ENCODE data around the gene PTPN4.

Gene PTPN4

DNA sequence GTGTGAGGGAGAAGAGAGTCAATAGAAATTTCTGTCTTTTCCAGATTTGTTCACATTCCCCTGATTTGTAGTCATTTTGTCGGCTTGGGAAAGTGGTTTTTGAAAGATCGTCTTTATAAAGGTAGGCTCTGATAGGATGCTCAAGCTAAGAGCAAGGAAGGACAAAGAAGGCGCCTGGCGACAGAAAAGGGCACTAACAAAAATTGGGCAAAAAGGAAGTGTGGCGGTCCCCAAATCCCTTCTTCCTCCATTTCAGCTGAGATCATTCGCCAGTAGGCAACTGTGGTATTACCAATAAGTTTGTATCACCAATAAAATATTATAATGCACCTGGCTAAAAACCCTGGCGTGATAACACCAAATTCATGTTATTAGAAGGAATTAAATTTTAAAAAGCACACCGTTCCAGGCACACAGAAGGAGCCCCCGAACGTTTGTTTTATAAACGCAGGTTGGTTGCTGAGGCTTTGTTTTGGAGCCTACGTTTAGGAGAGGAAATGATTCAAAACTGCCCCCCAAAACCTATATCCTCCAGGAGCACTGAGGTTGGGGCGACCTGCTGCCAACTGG, 756 bp upstream of the PTPN4 start:
- peak overlapping the region; percentile 87 for H3K27ac ChIP-seq
- DNase-seq (ENCODE audit: low read depth, low spot score): no peak

DNA sequence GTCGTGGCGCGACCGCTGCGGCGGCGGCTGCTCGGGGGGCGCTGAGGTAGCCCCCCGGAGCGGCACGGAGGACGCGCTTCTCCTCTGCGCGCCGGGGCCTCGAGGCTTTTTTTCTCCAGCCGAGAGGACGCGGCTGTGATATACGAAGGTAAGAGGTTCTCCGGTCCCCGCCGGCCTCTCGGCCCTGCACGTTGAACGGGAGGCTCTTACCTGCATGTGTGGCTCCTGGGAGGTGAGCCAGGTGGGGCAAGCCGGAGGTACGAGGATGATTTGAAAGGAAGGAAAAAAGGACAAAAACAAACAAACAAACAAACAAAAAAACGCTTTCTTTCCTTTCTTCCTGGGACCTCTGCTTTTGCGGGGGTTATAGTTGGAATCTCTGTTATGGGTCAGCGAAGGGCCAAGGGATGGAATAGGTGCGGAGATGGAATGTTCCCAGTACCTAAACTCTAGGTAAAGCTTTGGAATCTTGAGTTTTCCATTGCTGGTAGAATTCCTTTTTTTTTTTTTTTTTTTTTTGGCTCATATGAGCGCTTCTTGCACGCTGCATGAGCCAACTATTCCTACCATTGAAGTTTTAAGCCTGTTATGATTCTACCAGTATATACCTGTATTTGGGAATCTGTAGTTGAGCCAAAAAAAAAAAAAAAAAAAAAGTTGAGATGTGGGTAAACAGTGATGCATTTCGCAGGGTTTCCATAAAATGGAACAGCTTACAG, 674 bp downstream of the PTPN4 start:
- H3K27ac ChIP-seq: peak overlapping the region; percentile 87
- no peak for DNase-seq (ENCODE audit: low read depth, low spot score)

DNA sequence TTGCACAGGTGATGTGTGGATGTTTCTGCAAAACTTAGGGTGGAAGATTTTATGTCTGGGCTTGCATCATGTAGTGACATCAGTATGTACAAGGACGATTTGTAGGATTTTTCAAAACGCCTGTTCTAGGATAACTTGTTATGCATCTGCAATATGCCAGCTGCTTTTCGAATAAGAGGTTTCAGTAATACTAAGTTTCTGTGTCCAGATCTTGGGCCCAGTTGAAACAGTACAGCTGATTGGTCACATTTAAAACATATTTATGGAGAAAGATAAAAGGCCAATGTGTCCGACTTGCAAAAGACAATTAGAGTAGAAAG, 1.2 kb downstream of the PTPN4 start:
- peak overlapping the region; percentile 87 for H3K27ac ChIP-seq
- no peak for DNase-seq (ENCODE audit: low read depth, low spot score)

DNA sequence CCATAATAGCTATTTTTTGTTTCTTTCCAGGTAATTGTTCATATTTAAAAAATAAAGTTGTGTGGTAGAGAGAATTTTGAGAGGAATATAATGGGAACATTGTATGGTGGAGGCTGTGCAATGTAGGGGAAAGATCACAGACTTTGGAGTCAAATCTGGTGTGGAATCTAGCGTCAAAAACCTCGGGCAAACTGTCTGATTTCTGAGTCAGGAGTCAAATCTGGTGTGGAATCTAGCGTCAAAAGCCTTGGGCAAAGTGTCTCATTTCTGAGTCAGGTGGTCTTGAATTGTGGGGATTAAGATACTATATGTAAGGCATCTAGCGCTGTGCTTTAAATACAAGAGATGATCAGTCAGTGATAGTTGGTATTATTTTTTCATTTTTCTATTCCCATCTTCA, 5.1 kb downstream of the PTPN4 start:
- DNase-seq (ENCODE audit: low read depth, low spot score): no peak
- H3K27ac ChIP-seq: no peak overlapping the region

DNA sequence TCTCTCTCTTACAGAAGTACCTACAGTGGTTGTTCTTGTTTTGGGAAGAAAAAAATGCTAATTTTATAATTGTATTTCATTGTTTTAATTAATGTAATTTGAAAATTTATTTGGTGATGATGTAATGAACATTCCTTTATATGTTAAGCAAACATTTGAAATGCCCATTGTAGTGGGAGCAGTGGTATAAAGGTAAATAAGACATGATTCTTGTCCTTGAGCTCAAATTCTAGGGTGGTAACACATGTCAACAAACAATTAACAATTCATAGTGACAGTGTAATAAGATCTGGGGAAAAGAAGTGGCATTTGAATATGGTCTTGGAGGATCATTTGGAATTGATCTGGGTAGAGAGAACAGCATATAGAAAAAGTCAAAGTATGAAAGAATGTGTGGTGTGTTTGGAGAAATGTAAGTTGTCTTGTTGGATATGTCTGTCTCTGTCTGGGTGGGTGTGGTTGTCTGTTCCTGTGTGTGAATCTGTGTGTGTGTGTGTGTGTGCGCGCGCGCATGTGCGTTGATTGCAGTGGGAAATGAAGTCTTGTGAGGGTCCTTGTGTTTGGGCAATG, 5.8 kb downstream of the PTPN4 start:
- no peak for DNase-seq (ENCODE audit: low read depth, low spot score)

DNA sequence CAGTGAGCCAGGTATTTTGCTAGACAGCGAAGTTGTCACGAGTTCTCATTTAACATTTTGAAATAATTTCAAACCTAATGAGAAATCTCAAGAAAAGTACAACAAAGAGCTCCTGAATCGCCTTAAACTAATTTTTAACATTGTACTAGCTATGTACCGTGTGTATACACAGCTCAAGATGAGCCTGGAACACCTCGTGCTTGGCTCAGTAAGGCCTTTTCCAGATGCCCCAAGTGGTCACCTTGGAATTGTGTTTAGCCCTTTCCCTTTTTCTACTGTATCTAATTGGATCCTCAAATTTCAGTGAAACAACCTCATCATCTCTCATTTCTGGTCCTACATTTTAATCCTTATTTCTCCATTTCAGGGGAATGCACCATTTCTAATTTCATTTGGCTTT, 7.2 kb downstream of the PTPN4 start:
- H3K27ac ChIP-seq: no peak overlapping the region
- DNase-seq (ENCODE audit: low read depth, low spot score): no peak

More for the DNA sequence above, 5.8 kb downstream of the PTPN4 start:
- H3K27ac ChIP-seq: no peak overlapping the region

DNA sequence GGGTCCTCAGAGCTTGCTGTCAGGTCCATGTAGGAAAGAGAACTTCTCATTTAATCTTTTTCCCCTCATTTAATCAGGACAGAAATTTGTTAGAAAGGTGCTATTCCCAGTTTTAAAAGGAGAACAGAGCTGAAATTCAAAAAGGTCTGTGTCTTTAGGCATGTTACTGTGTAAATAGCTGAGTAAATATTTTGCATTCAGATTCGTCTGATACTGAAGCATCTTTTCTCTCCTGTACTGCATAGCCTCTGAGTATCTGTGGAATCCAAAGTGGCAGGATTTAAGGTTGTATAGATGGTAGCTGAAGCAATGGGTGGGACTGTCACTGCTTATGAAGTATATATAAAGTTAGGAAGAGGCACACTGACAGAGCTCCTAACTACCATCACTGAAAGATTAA, 9.0 kb downstream of the PTPN4 start:
- no peak overlapping the region for H3K27ac ChIP-seq
- DNase-seq (ENCODE audit: low read depth, low spot score): no peak

DNA sequence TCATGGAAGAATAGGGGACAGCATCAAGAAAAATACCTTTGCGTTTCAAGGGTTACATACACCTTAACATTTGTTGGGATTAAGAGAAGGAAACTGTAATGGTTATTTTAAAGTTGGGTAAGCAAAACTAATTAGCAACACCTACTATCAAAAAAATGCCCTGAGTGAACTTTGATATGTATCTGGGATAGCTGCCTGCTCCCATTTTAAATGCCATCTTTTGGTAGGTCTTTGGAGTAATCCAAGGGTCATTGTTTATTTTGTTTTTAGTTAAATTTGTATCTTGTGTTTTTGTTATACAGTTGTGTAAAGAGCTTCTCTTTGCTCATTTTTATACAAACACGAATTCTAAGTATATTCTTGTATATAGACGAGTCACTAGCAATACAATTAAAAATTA, 9.9 kb downstream of the PTPN4 start:
- no peak for DNase-seq (ENCODE audit: low read depth, low spot score)
- no peak overlapping the region for H3K27ac ChIP-seq

DNA sequence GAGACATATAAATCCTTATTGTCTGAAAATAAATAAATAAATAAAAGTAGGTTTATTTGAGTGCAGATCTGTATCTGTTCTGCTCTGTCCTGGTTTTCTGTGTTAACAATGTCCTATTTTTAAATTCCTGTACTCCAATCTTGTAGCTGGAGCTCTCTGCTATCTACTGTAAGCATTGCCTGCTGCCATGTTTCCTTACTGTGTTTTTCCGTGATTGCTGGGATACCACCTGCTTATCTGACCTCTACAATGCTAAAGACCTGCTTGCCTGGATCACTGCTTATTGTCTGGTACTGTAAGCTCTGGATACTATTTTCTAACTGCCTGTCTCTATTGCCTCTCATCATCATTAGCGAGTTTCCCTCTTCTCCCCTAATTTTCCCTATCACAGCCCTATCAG, 11.6 kb downstream of the PTPN4 start:
- no peak overlapping the region for H3K27ac ChIP-seq
- DNase-seq (ENCODE audit: low read depth, low spot score): no peak

DNA sequence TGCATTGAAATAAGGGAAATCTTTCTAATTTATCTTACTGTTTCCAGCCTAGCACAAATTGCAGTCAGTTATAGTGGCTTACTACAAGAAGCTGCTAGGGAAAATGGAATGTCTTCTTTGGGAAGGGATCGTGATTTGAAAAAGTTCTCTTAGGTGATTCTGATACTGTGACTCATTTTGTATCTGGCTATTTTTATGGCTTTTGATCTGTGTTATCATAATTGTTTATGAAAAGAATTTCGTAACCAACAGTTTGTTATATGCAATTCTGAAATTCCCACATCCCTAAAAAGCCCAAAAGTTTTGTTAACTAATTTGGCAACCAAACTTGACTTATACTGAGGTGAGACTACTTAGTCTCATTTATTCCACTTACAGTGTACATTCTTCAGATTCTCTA, 12.4 kb downstream of the PTPN4 start:
- no peak overlapping the region for H3K27ac ChIP-seq
- no peak for DNase-seq (ENCODE audit: low read depth, low spot score)

DNA sequence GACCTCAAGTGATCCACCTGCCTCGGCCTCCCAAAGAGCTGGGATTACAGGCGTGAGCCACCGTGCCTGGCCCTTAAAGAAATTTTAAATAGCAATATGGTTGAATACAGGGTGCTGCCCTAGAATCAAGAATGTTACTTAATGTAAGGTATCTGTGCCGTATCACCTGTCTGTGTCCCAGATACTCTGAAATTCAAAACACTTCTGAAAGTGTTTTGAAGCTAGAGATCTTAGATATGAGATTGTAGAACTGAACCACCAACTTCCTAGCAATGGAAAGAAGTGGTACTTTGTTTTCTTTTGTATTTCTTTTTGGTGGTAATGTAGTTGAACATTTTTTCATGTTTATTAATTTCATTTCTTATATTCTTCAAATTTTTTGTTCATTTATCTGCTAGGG, 13.0 kb downstream of the PTPN4 start:
- DNase-seq (ENCODE audit: low read depth, low spot score): no peak
- no peak overlapping the region for H3K27ac ChIP-seq

DNA sequence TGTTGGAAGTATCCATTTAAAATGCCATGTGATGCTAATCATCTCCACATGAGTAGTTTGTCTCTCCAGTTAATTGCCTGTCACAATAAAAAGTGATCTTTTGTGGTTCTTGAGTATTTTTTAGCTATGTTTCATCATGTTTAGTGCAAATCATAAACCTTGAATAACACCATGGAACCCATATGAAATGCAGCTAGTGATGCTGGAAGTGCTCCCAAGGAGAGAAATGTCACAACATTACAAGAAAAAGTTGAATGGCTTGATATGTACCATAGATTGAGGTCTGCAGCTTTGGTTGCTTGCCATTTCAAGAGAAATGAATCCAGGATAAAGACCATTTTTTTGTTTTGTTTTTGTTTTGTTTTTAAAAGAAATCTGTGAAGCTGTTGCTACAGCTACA, 14.3 kb downstream of the PTPN4 start:
- DNase-seq (ENCODE audit: low read depth, low spot score): no peak
- no peak overlapping the region for H3K27ac ChIP-seq

DNA sequence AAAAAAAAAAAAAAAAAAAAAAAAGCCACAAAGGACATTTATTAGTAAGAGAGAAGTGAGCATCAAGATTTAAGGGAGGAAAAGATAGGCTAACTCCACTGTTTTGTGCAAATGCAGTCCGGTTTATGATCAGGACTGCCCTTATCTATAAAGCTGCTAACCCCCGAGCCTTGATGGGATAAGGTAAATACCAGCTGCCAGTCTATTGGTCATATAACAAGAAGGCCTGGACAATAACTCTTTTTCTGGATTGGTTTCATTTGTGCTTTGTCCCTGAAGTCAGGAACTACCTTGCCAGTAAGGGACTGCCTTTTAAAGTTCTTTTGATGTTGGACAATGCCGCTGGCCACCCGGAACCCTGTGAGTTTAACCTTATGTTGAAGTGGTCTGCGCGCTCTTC, 15.4 kb downstream of the PTPN4 start:
- H3K27ac ChIP-seq: no peak overlapping the region

DNA sequence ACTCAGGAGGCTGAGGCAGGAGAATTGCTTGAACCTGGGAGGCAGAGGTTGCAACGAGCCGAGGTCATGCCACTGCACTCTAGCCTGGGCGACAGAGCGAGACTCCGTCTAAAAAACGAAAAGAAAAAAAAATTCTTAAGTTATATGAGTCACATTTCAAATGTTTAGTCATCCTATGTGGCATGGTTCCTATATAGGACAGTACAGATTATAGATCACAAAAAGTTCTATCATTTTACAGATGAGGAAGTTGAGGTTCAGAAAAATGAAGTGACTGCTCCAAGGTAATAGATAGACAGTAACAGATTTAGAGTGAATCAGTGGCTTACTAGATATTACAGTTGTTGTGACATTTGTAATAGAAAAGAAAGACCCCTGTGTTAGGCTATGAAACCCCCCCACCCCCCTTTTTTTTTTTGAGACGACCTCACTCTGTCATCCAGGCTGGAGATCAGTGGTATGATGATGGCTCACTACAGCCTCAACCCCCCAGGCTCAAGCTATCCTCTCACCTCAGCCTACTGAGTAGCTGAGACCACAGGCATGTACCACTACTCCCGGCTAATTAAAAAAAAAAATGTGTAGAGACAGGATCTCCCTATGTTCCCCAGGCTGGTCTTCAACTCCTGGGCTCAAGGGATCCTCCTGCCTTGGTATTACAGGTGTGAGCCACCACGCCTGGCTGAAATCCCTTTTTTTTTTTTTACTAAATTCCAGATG, 22.7 kb downstream of the PTPN4 start:
- no peak overlapping the region for H3K27ac ChIP-seq
- DNase-seq (ENCODE audit: low read depth, low spot score): no peak

More for the DNA sequence above, 15.4 kb downstream of the PTPN4 start:
- no peak for DNase-seq (ENCODE audit: low read depth, low spot score)

DNA sequence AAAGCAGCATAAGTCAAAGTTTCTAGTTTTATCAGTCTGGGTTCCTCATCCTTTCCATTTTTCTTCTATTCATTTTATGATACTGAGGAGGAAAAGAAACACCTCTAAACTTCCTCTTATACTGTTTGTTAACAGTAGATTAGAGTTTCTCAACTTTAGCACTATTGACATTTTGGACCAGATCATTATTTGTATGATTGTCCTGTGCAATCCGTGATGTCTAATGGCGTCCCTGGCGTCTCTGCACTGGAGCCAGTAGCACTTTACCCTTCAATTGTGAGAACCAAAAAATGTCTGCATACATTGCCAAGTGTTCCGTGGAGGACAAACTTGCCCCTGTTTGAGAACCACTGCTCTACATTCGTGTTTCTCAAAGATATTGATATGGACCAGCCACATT, 25.2 kb downstream of the PTPN4 start:
- H3K27ac ChIP-seq: no peak overlapping the region
- no peak for DNase-seq (ENCODE audit: low read depth, low spot score)

DNA sequence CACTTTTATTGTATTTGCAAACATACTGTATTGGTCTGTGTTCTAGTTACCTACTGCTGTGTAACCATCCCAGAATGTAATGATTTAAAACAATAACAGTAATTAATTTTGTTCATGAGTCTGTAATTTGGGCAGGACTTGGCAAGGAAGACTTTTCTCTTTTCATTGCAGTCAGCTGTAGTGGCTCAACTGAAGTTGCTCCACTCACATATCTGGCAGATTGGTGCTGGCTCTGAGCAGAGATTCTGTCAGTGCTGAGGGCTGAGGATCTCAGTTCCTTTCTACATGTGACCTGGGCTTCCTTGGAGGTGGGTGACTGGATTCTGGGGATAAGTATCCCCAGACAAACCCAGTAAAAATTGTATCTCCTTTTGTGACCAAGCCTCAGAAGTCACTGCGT, 26.6 kb downstream of the PTPN4 start:
- DNase-seq (ENCODE audit: low read depth, low spot score): no peak

DNA sequence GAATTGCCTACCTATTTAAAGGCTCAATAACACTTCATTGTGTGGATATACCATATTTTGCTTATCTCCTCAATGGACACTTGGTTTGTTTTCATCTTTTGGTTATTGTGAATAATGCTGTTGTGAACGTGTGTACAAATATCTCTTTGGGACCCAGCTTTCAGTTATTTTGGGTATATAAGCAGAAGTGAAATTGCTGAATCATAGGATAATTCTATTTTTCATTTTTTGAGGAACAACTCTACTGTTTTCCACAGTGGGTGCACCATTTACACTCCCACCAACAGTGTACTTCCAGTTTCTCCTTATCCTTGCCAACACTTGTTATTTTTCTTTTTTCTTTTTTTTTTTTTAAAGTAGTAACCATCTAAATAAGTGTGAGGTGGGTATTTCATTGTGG, 29.0 kb downstream of the PTPN4 start:
- H3K27ac ChIP-seq: no peak overlapping the region

More for the DNA sequence above, 26.6 kb downstream of the PTPN4 start:
- no peak overlapping the region for H3K27ac ChIP-seq

DNA sequence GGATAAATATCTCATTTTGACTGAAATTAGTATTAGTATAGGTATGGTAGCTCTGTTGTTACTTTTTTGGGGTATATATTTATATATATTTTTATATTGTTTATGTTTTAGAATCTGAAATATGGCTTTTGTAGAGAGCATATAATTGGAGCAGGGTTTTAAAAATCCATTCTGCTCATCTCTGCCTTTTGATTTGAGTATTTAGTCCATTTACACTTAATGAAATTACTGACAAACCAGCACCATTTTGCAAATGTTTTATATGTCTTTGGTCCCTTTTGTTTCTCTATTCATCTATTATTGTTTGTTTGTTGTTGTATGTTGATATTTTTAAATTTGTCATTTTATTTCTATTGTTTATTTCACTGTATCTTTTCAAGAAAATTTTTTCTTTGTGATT, 30.7 kb downstream of the PTPN4 start:
- H3K27ac ChIP-seq: no peak overlapping the region
- DNase-seq (ENCODE audit: low read depth, low spot score): no peak

More for the DNA sequence above, 29.0 kb downstream of the PTPN4 start:
- DNase-seq (ENCODE audit: low read depth, low spot score): no peak

DNA sequence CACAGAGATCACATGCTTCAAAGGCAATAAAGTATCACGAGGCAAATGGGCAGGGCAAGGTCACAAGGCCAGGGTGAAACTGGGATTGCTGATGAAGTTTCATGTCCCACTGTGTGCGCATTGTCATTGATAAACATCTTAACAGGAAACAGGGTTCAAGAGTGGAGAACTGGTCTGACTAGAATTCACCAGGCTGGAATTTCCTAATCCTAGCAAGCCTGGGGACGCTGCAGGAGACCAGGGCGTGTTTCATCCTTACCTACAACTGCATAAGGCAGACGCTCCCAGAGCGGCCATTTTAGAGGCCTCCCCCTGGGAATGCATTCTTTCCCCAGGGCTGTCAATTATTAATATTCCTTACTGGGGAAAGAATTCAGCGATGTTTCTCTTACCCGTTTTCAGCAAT, 33.2 kb downstream of the PTPN4 start:
- DNase-seq (ENCODE audit: low read depth, low spot score): no peak
- H3K27ac ChIP-seq: no peak overlapping the region

DNA sequence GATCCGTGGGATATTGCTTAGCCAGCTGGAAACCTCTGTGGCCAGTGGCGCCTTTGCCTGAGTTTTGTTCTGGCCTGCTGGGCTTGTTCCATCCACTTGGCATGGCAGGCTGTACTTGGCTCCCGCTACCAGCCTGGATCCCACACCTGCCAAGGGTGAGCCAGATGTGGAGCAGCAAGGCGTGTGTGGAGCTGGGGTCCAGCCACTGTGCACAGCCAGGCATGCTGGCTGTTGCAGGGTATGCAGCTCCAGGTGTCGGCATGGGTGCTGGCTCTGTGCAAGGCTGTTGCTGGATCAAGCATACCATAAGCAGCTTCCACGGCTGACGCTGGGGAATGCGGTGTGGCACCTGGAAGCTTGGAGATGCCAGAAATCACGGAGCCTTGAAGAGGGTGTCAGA, 34.5 kb downstream of the PTPN4 start:
- DNase-seq (ENCODE audit: low read depth, low spot score): no peak
- no peak overlapping the region for H3K27ac ChIP-seq
